Measurements from ENCODE around the gene DAB2IP. TPM values are rescaled to one million over a fixed set of nuclear protein-coding genes. Genes with fewer than 3 reads are reported as not detected.

DAB2IP gene
- total and polyA plus RNA-seq, 2 of the 4 experiments (the other 2 are of a cell fraction) = 5.6 to 17.2 TPM

DNA sequence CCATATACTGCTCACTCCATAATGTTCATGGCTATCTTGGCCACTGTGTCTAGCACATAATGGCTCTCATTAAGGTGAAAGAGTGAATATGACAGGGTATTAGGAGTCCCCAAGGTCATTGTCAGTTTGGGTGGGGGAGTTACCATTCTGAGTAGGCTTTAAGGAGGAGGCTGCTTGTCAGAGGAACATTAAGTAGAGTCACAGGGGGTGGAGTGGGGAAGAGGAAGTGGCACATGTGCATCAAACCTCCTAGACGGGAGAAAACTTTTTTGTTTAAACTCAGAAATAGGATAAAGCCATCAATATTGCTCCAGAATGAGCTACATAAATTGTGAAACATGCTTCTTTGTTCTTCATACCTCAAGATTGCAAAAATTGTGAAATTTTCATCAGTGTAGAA is 45.5 kb downstream of the DAB2IP start:
- no TSS peak for BruUV-seq (replicated peaks)
- no peak overlapping the region for H4K91ac ChIP-seq (ENCODE audit: insufficient read depth, low read depth, low read length)
- H3K27ac ChIP-seq (ENCODE audit: insufficient read depth, low read length) = no peak overlapping the region
- H3K9me3 ChIP-seq (ENCODE audit: control insufficient read depth, insufficient read depth, low read length) = no peaks in the 10 kb centered on the region
- POLR2A ChIA-PET (ENCODE audit: unreplicated experiment) = no interaction called here
- no CpG with 5 or more reads among the region's 1 CpG for WGBS, 2 experiments (ENCODE audit: extremely low coverage in 2 of 2, insufficient read length in 1 of 2)
- H3K9me1 ChIP-seq (ENCODE audit: insufficient read depth, low read length) = peaks cover 22% of the 10 kb centered on the region
- no peak overlapping the region for H2AFZ ChIP-seq (replicated peaks; ENCODE audit: low read length, poor library complexity)
- H2BK120ac ChIP-seq (ENCODE audit: low read depth, low read length) = no peak overlapping the region; the same call in 1 of the 2 replicates
- dilution Hi-C loops (cut with HindIII; ENCODE audit: low sequenced_read_pairs, unreplicated experiment) = no loop called here
- no peak overlapping the region for H4K8ac ChIP-seq (ENCODE audit: low read depth in 2 of 2, low read length in 2 of 2)
- no peak overlapping the region for H2AK9ac ChIP-seq (replicated peaks; ENCODE audit: low read depth, low read length, poor library complexity)
- H3K36me3 ChIP-seq (ENCODE audit: control insufficient read depth, insufficient read depth, low read length) = no peaks in the 10 kb centered on the region
- no peak overlapping the region for H2AK5ac ChIP-seq (ENCODE audit: low read depth, low read length)
- no peak for ATAC-seq (ENCODE audit: low read depth)
- H2BK15ac ChIP-seq (ENCODE audit: low read depth, low read length) = no peak overlapping the region
- no peak overlapping the region for H3K14ac ChIP-seq (replicated peaks; ENCODE audit: low read depth, low read length)
- H2BK5ac ChIP-seq (ENCODE audit: low read depth, low read length, poor library complexity, severe bottlenecking) = no peak overlapping the region
- no peaks in the 10 kb centered on the region for H3K27me3 ChIP-seq (ENCODE audit: control insufficient read depth, insufficient read depth, low read length)
- H2BK20ac ChIP-seq (ENCODE audit: low read depth, low read length) = no peak overlapping the region
- H3K4ac ChIP-seq (ENCODE audit: low read depth, low read length) = no peak overlapping the region
- peaks cover 32% of the 10 kb centered on the region for H4K20me1 ChIP-seq (ENCODE audit: insufficient read depth, low read length)
- H3K79me1 ChIP-seq (ENCODE audit: low read depth in 1 of 2, low read length in 2 of 2) = peaks cover 11 to 34% of the 10 kb centered on the region in 2 experiments
- CTCF ChIA-PET = no interaction called here
- no peak overlapping the region for H3K4me3 ChIP-seq (ENCODE audit: insufficient read depth, low read depth, low read length)
- H3K18ac ChIP-seq (ENCODE audit: low read depth, low read length) = no peak overlapping the region
- no peak overlapping the region for H3K4me2 ChIP-seq (ENCODE audit: low read depth, low read length)
- intact Hi-C loops (cut with micrococcal nuclease) = no loop called here
- no peak overlapping the region for H4K5ac ChIP-seq (ENCODE audit: low read depth, low read length)
- TF ChIP-seq FOS (IDR thresholded peaks at IDR 0.05; ENCODE audit: low read depth, low read length) = no peak
- H3K4me1 ChIP-seq (ENCODE audit: control insufficient read depth, insufficient read depth, low read length) = peaks cover 20% of the 10 kb centered on the region
- in situ Hi-C loops (cut with MboI; ENCODE audit: low sequenced_read_pairs) = no loop called here
- no peak overlapping the region; the same call in 1 of the 2 replicates for H3K23ac ChIP-seq (ENCODE audit: low read depth, low read length)
- no peak for DNase-seq
- H3K56ac ChIP-seq (ENCODE audit: extremely low read depth, insufficient read depth, low read length) = no peak overlapping the region
- no peak overlapping the region for H3K9ac ChIP-seq (ENCODE audit: low read depth, low read length)
